Calu3 (cell line): Measurements from ENCODE around the gene MRPL51. TPM values are rescaled to one million over a fixed set of nuclear protein-coding genes. Genes with fewer than 3 reads are reported as not detected.

Experiments
- BruUV-seq: library from RNA; stranded (reverse); fragments of 400-500 nt; replicated peaks from 2 replicates; lab custom pipeline; 2021; lab: Mats Ljungman, UMichigan
- CTCF ChIA-PET: fragments of 300-600 bp; sonication (Branson Sonifier 250); formaldehyde crosslinking; loops from one replicate; lab custom pipeline; 2022; ENCODE audit warnings: antibody characterized with exemption; lab: Charles Lee
- DNase-seq: peaks from one replicate; pipeline ENCODE4 v3.0.0; 2022
- H3K27ac Mint-ChIP-seq: one replicate; pipeline ENCODE4 v1.8.0; 2022; ENCODE audit warnings: mixed read lengths; ENCODE audit not compliant: unreplicated experiment
- H3K27me3 Mint-ChIP-seq: one replicate; pipeline ENCODE4 v1.8.0; 2022; ENCODE audit warnings: mixed read lengths; ENCODE audit not compliant: unreplicated experiment
- H3K36me3 Mint-ChIP-seq: one replicate; pipeline ENCODE4 v1.8.0; 2022; ENCODE audit warnings: mild to moderate bottlenecking, moderate library complexity, mixed read lengths; ENCODE audit not compliant: insufficient read depth, unreplicated experiment
- H3K4me1 Mint-ChIP-seq: one replicate; pipeline ENCODE4 v1.8.0; 2022; ENCODE audit warnings: mild to moderate bottlenecking, low read depth, mixed read lengths; ENCODE audit not compliant: unreplicated experiment
- H3K4me3 Mint-ChIP-seq: one replicate; pipeline ENCODE4 v1.8.0; 2022; ENCODE audit warnings: mild to moderate bottlenecking, low read depth, moderate library complexity, mixed read lengths; ENCODE audit not compliant: unreplicated experiment
- H3K9me3 Mint-ChIP-seq: one replicate; pipeline ENCODE4 v1.8.0; 2022; ENCODE audit warnings: low read depth, mixed read lengths; ENCODE audit not compliant: unreplicated experiment
- CTCF ChIP-seq: fragments of 200-600 bp; IDR thresholded peaks from one replicate; pipeline ENCODE4 v1.8.0; 2022; ENCODE audit warnings: antibody characterized with exemption; ENCODE audit not compliant: unreplicated experiment
- intact Hi-C: fragments of 100-400 bp; cut with micrococcal nuclease; formaldehyde crosslinking; loops from one replicate; pipeline ENCODE4 v1.10.0; 2022; ENCODE audit not compliant: unreplicated experiment
- total RNA-seq: library from RNA; stranded (reverse); gene quantifications from 2 replicates; pipeline ENCODE4 v1.2.3, GENCODE V29; 2022

The MRPL51 gene
- total RNA-seq, 1 experiment from 2014 or later: 220 TPM

- H3K4me3 Mint-ChIP-seq: peak overlapping the region; percentile 81
- peaks cover 92% of the 10 kb centered on the region for H3K36me3 Mint-ChIP-seq
- H3K9me3 Mint-ChIP-seq: no peaks in the 10 kb centered on the region
- H3K27ac Mint-ChIP-seq: peak overlapping the region; percentile 89
- H3K4me1 Mint-ChIP-seq: peaks cover 27% of the 10 kb centered on the region
- DNase-seq: peak; percentile 74
- intact Hi-C loops: loop anchor here (2.0 to 10.0 kb wide), 2 partner anchors 38 to 188 kb away; partner anchors contain the start of genes NCAPD2 and TNFRSF1A
- no TSS peak for BruUV-seq
- no peaks in the 10 kb centered on the region for H3K27me3 Mint-ChIP-seq
- TF ChIP-seq CTCF: no peak
- CTCF ChIA-PET: interaction anchor here (1.1 kb wide), 1 partner anchor 38 kb away, joined by 4 read pairs; no protein-coding TSS in a partner anchor
Observed at GRCh38 chr12:6532927-6533652, 40.0 kb upstream of the MRPL51 start.

- Mint-ChIP-seq H3K27ac (peak overlapping the region; percentile 89), H3K36me3 (peaks cover 90% of the 10 kb centered on the region), H3K9me3 (no peaks in the 10 kb centered on the region), H3K27me3 (no peaks in the 10 kb centered on the region), H3K4me3 (peak overlapping the region; percentile 81), H3K4me1 (peaks cover 27% of the 10 kb centered on the region)
- TF ChIP-seq CTCF: no peak
- CTCF ChIA-PET: interaction anchor here (1.1 kb wide), 1 partner anchor 38 kb away, joined by 4 read pairs; no protein-coding TSS in a partner anchor
- BruUV-seq: TSS peak; percentile 30
- peak; percentile 72 for DNase-seq
- intact Hi-C loops: loop anchor here (2.0 to 10.0 kb wide), 2 partner anchors 37 to 187 kb away; partner anchors contain the start of genes NCAPD2 and TNFRSF1A
Observed at GRCh38 chr12:6532051-6532926, 39.2 kb upstream of the MRPL51 start.

GRCh38 chr12:6530576-6531260 lies 37.7 kb upstream of the MRPL51 start:
- H3K4me3 Mint-ChIP-seq: no peak overlapping the region
- CTCF ChIA-PET: no interaction called here
- H3K4me1 Mint-ChIP-seq: peaks cover 27% of the 10 kb centered on the region

More at GRCh38 chr12:6530576-6531260, 37.7 kb upstream of the MRPL51 start:
- no peak for TF ChIP-seq CTCF
- Mint-ChIP-seq H3K27me3 (no peaks in the 10 kb centered on the region), H3K27ac (no peak overlapping the region), H3K36me3 (peaks cover 74% of the 10 kb centered on the region), H3K9me3 (no peaks in the 10 kb centered on the region)
- BruUV-seq: no TSS peak
- DNase-seq: no peak
- intact Hi-C loops: loop anchor here (10.0 kb wide), 1 partner anchor 186 kb away; the partner anchor contains the start of gene TNFRSF1A
